NCI-H1105 treated with DMSO at 0.1 percent for 48 hours (cell line): ENCODE measurements around the gene RHBG.

Experiments used
- DNase-seq: peaks from one replicate; lab custom pipeline; 2025; lab: John Stamatoyannopoulos, UW

The RHBG gene

DNA sequence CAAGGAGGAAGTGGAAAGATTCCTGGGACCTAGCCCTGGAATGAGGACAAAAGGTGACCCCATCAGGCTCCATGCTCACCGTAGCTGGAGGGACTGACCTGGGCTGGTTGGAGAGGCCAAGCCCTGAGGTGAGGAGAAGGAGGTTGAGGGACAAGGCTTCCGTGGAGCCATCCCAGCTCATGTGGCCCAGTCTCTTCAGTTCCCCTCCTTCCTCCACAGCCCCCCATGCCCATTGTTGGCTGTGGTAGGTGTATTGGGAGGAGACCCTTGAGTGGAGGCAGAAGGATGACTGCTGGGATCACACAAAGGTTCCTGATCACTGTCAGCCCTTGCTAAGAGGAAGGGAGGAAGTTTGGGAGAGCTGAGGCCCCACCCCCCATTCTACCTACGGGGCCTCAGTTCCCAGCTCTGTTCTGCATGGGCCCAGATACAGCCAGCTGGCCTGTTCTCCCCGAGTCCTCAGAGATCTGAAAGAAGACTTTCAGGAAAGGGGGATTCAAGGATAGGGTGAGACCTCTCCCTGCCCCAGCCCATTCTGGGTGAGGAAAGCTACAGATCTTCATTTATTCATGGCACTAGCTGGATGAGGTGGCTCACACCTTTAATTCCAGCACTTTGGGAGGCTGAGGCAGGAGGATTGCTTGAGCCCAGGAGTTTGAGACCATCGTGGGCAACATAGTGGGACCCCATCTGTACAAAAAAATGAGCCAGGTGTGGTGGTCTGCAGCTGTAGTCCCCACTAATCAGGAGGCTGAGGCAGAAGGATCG lies 17.3 kb downstream of the RHBG start:
- DNase-seq: no peak

DNA sequence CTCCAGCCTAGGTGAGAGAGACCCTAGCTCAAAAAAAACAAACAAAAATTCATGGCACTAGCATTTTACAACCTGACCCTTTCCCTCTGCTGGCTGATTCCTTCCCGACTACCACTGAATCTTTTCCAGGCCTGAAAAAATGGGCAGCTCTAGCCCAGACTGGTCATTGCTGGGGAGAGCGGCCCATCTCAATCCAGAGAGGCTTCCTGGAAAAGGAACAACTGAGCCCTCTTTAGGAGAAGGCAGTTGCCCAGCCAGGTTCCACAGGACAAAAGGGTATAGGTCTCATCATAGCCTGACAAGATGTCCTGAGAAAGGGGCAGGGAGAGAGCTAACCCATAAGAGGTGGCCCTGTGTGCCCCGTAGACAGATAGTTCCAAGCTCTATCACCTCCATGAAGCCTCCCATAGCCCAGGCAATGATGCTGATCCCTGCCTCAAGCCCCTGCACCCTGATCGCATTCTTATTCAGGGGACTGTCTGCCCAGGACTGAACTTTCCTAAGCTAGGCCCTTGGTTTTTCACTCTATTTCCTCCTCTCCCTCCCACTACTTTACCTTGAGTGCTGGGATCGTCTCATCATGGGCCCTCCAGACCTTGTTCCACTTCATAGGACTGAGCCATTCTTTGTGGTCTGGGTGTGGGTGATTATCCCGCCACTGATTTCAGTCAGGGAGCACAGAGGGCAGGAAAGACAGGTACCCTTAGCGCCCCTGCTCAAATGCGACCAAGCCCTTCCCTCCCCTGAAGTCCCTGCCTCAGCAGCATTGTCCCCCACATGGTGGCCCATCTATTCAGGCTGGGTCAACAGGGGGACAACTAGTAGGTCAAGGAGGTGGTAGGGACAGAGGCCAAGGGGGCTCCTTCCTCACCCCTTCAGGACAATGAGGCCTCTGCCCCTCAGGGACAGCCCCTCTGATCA lies 18.2 kb downstream of the RHBG start:
- DNase-seq: no peak

DNA sequence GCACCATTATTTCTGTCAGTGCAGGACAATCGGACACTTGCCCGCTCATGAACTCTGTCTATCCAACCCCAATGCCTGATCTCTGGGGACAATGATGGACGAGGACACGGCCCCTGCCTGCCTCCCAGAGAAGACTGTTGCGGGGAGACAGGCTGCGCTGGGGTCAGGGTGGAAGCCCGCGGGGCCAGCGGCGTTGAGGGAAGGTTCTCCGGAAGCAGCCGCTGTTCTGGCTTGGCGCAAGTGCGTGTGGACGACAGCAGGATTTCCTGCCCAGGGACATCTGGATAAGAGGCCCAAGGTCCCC lies 18.8 kb downstream of the RHBG start:
- DNase-seq: no peak

DNA sequence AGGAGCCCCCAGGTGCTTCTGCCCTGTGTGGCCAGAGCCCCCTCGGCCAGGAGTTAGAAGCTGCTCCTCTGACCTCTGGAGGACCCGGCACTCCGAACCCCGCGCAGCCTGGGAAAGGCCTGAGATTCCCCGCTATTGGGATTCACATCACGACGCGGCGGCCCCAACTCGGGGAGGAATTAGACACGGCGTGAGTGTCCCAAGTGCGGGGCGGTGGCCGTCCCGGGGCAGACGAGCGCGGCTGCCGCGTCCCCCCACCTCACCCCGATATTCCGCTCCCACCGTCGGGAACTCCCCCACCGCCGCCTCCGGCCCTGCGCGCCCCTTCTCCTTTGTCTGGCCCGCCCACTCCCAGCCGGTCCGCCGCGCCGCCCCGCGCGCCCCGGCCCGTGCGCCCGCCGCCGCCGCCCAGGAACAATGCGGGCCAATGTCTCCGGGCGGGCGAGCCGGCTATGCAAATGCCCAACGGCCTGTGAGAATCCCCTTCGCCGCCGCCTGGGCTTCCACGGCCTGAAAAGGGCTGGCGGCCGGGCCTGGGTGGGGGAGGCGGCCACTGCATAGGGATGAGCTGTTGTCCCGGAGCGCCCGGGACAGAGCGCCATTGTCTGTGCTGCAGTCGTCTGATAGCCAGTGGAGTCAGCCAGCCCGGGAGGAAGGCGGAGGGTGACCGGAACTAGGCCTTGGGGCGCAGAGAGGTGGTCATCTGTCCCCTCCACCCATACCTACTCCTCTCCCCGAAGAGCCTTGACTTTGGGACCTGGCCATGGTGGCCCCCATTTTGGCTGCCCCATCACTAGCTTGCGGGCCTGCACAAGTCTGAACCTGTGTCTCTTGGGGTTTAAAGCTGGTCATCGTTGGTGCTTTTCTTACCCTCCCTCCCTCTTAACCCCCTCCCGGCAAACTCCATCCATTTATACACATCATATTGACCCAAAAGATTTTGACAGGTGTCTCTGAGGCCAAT lies 19.4 kb downstream of the RHBG start:
- DNase-seq: no peak

DNA sequence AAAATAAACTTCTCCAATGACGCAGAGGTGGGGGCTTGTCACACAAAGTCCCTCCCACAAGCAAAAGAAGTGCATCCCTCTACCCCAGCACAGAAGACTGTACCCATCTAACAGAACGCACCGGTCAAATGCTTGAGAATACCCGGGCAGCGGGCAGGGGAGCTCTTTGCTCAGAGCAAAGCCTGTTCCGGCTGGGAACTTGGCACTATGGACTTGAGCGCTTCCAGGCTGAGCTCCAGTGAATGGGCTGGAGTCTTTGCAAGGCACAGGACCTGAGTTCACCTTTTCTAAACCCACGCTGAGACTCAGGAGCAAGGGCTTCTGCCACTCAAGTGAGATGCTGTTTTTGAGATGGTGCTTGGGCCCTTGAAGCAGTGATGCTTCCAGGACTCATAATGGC lies 20.3 kb downstream of the RHBG start:
- DNase-seq: no peak

DNA sequence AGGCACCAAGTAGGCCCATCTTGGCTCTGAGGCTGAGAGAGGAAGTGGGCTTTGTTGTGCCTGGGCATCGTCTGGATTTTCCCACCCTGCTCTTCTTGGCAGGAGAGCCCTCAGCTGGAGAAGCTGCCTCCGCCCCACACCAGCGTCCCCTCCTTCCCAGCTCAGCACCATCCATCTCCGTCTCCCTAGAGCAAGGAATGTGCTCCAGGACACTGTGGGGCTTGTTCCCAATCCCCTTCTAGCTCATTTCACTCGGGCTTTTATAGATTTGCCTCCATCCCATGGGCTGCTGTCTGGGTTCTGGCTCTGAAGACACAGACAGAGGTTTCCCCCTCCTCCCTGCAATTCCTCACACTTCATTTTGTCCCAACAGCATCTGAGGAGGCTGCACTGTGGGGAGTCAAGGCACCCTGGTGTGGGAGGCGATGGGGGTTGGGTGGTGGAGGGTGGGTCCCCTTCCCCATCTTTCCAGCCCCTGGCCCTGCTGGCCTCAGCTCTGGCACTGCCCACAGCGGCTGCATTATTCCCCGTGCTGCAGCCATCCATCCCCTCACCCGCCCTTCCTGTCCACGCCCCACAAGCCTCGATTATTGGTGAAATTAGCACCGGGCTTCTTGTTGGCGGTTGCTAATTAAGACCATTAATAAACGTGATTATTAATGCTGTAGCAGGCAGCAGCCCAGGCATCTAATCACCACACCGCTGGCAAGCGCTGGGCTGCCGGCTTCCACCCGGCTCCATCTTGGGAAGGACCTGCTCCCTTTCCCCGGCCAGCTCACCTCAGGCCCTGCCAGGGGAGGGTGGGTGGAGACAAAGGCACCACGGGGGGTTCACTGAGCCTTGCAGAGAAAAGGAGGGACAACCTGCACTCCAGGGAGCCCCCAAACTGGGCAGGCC lies 21.7 kb downstream of the RHBG start:
- DNase-seq: no peak

DNA sequence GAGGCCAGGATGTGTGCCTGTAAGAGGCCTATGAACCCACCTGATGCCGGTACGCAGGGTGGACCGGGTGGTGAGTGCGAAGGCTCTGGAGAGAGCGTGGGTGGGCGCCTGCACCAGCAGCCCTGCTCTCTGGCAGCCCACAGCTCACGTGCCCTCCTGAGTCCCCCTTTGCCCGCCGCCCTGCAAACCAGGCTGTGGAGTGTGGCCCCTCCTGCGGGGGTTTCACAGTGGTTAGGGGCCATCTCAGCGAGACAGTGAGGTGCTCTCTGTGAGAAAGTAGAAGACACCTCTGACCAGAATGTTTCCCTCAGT lies 22.3 kb downstream of the RHBG start:
- DNase-seq: no peak

DNA sequence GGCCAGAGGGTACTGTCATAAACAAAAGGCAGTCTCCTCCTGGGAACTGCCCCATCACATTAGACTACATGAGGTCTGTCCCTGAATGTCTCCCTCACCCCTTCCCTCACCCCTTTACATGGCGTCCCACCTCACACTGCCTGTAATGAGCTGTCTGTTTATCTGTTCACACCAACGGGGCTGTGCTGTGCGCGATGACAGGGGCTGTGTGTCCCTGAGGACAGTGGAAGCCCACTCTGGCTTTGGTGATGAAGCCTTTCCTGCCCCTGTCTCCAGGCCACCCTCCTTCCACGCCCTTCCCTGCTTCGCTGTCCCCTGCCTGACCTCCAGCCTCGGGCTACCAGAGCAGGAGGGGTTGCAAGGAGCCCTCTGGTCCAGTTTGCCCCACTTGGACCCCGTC lies 22.7 kb downstream of the RHBG start:
- DNase-seq: no peak

DNA sequence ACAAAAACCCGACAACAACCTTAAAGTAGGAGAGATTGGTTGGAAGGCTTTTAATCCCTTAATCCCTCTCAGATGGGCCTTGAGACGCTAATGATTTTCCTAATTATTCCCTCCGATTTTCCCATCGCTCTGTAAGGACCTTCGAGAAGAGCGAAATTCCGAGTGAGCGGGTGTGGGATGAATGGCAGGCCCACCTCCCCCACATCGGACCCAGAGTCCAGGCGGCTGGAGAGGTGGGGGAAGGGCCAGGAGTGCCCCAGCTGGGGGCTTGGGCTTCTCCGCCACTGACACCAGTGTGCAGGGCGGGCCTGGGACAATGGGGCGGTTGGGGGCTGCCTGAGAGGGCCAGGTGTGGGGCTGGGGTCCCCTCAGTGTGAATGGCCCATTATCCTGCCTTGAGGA lies 23.4 kb downstream of the RHBG start:
- no peak for DNase-seq

DNA sequence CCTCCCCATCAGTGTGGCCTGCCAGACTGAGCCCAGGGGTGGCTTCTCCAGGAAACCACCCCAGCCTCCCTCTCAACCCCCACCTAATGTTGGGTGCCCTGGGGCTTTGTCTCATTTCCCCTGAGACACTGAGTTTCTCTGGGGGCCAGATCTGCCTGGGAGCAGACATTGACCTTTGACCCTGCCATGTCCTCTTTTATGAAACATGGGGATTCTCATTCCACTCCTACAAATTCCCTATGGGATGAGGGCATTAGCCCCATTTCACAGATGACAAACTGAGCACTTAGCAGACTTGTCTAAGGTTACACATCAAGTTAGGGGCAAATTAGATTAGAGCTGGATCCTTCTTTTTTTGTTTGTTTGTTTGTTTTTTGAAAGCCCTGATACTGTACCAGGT lies 24.1 kb downstream of the RHBG start:
- no peak for DNase-seq

DNA sequence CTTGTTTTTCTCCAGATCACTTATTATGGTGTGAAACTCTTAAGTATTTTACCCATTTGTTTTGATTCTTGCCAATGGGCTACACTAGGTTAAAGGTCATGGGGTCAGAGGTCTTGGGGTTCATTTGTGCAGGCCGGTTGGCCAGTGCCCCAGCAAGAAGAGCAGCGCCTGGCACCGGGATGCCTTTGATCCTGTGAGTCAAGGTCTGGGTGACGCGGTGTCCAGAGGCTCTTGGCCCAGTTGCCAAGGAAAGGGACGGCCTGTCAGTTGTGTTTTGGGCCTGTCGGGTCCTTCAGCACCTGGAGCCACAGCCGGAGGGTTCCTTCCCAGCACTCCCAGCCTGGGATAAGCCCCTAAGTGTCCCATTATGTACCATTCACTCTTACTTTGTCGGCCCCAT lies 25.1 kb downstream of the RHBG start:
- no peak for DNase-seq

DNA sequence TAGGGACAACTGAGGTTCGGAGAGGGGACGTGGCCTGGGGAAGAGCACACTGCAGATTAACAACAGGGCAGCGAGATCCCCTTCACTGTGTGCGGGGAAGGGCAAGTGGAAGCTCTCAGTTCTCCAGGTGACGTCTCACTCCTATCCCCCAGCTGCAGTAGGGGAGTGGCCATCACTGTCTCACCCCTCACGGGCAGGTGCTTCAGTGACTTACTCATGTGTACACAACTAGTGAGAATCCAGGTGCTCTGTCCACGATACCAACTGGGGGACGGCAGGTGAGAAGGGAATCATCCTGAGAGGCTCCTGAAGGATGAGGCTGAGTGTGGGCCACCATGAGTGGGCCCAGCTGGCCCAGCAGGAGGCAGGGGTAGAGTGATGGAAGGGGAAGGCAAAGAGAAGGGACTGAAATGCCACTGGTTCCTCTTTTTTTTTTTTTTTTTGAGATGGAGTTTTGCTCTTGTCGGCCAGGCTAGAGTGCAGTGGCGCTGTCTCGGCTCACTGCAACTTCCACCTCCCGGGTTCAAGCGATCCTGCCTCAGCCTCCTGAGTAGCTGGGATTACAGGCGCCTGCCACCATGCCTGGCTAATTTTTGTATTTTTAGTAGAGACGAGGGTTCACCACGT lies 25.9 kb downstream of the RHBG start:
- DNase-seq: peak; percentile 24

DNA sequence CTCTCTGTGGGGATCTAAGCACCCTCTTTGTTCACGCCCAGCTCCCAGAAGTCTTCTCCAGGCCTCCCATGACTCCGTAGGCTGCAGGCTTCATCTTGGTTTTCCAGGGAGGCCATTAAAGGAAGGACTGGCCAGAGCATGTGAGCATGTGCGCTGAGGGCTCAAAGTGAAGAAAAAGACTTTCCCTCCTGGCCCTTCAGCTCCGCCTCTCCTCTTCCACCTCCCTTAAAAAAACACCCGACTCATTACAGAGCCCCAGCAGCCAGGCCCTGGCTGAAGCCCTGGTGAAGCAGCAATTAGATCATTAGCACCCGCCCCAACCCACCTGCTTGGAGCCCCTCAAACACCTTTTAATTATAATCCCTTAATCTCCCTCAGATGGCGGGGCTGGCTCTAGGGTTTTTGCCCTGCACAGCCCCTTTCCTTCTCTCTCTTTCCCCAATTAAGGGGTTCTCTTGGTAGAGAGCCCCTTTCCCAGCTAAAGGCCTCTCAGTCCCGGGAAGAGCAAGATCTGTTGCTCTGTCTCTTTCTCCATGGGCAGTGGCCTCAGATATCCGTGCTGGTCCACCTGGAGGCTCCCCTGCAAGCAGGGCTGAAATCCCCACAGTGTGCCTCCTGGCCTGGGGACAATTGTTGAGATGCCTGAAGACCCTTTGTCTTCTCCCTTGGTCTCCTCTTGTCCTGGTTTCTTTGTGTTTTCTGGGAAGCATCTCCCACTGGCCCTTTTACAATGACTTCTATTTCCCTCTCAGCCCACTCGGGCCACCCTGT lies 30.5 kb downstream of the RHBG start:
- DNase-seq: no peak

DNA sequence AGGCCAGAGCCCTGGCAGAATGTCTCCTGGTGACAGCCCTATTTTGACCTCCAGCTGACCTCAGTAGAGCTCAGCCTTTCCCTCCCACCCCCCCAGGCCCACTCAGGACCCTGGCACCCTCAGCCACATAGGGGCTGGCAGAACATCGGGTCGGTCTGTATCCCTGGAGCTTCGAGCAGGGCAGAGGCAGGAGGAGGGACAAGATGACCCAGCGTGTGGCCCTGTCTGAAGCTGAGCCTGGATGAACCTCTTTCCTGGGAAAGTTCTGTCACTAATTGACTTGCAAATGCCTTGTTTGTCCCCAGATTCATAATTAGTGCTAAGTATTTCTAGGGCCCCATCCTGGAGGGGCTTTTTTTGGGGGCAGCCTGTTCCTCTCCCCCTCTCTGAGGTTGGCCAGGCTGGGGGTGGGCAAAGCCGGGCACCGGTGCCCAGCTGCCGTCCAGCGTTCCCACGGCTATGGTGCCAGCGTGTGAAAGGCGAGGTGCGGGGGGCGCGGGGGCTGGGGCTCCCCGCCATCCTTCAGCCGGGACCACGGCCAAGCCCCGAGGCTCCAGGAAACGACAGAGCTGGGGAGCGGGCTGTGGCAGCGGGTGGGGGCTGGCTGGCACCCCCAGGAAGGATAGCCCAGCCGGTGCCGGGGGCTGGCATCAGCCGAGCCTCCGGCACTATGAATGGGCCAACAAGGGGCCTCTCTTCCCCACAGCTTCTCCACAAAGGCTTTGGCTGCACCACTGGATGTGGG lies 31.4 kb downstream of the RHBG start:
- DNase-seq: no peak

DNA sequence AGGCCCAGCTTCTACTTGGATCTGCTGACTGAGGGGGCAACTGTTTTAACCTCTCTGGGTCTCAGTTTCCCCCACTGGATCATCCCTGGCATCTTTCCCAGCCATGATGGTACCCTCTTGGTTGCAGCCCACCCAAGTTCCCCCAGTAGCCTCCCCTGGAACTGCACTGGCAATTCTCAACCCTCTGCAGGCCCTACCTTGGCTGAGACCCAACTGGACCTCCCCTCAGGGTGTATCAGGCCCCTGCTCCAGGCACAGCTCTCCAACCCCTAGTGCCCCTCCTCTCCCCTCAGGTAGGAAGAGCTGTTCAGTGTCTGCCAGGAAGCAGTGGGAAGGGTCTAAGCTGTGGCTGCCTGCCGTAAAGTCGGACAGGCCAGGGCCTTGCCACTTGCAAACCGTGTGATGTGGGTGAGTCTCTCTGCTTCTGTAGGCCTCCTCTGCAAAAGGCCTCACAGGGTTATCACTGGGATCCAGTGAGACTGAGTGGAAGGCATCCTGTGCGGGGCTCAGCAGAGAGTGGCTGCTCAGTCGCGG lies 32.1 kb downstream of the RHBG start:
- no peak for DNase-seq

DNA sequence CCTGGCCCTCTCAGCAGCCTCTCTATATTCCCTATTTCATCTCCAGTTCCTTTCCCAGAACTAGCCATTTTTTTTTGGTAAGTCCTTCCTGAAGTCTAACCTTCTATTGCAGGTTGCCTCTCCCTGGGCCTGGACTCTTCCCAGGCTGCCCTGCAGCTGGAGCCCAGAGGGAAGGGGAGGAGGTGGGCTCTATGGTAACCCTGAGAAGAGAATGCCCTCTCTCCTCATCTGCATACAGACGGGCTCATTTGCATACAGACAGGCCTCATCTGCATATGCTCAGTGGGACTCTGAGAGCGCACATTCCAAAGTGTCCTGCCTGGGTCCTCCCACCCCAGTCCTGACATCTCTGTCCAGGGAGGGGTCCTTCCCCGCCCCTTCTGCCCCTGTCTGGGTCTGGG lies 32.7 kb downstream of the RHBG start:
- no peak for DNase-seq

DNA sequence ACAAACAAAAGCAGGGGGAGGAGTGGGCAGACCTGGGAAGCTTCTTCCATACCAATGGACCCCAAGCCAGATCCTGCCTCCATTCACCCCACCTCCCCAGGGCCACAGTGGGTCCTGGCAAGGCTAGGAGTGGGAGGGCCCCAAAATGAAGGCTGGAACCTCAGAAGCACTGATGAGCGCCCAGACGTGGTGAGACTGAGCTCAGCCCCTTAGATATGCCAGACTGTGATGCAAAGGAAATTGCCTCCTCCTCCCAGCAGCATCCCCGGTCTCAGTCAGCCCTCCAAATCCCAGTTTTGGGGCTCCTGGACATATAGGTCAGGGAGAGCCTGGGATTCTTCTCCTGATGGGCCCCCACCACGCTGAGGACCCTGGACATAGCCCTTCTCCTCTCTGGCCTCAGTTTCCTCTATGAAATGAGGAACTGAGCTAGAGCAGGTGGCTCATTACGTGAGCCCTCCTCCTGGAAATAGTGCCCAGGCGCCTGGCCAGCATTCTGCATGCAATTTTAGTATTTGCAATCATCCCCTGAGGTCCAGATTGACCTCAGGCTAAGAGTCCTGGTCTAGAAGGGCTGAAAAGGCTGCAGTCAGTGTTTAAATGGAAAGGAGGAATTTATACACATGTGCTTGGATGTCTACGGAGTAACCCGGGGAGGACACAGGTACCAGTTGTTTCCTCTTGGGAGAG lies 33.5 kb downstream of the RHBG start:
- no peak for DNase-seq

DNA sequence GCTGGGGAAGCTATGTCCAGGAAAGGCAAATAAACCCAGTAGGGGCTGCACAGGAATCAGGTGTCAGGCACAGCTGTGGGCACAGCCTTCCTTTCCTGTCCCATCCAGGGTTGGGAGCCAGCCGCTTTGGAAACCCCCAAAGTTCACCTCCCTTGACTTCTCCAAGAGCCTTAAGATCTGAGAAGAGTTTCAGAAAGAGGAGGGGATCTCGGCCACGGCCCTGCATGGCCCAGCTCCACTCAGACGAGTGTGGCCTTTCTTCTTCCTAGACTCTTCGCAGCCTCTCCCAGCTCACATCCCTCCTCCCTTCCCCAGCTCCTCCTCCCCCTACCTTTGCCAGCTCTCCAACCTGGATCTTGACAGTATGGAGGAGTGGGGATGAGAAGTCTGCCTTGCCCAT lies 36.7 kb downstream of the RHBG start:
- no peak for DNase-seq

DNA sequence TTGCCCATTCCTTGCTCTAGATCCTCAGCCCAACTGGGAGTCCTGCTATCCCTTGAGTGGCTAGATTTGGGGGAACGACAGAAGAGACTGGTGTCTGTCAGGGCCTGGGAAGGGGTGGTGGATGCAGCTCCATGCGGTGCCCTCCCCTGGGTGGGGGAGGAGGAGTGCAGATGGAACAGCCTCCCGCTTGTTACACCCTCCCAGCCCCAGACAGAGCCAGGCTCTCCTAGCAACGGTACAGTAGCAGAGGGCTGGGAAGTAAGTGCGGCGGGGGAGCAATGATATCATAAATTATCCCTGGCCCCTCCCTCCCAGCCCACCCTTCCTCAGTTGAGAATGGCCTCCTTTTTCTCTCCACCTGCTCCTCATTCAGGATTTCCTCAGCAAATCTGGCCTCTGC lies 37.2 kb downstream of the RHBG start:
- no peak for DNase-seq
